Large intestine (tissue), 3 donors: Measurements from ENCODE around the gene SDK1. TPM values are rescaled to one million over a fixed set of nuclear protein-coding genes. Genes with fewer than 3 reads are reported as not detected.

Experiments
- DNase-seq, 2 donors: peaks; one replicate each; pipeline versions ENCODE4 v3.0.0 to v3.0.0-alpha.2; 2013
- H3K27ac ChIP-seq: one replicate; pipeline ENCODE4 v1.5.1; 2013; ENCODE audit warnings: low read length
- H3K27me3 ChIP-seq: 2 replicates; pipeline ENCODE4 v1.6.1; 2013; ENCODE audit warnings: low read length; ENCODE audit not compliant: control insufficient read depth, insufficient read depth
- H3K36me3 ChIP-seq: 2 replicates; pipeline ENCODE4 v1.6.1; 2013; ENCODE audit warnings: low read length; ENCODE audit not compliant: control insufficient read depth, insufficient read depth
- H3K4me1 ChIP-seq: one replicate; pipeline ENCODE4 v1.6.1; 2013; ENCODE audit warnings: low read length; ENCODE audit not compliant: control insufficient read depth, insufficient read depth
- H3K4me3 ChIP-seq: one replicate; pipeline ENCODE4 v1.5.1; 2013; ENCODE audit warnings: low read length
- H3K9me3 ChIP-seq: one replicate; pipeline ENCODE4 v1.6.1; 2013; ENCODE audit warnings: mild to moderate bottlenecking, low read depth, low read length, moderate library complexity; ENCODE audit not compliant: control insufficient read depth
- WGBS: methylation state at CpG from one replicate; pipeline ENCODE4 v1.1.5; 2013; ENCODE audit warnings: low lambda C conversion rate; ENCODE audit not compliant: insufficient coverage; 5-methylcytosine and 5-hydroxymethylcytosine counted together
- polyA plus RNA-seq: library from polyadenylated mRNA; unstranded; fragments of 120-200 nt; gene quantifications from one replicate; pipeline ENCODE4 v1.2.1, GENCODE V29; 2013

Gene SDK1
- polyA plus RNA-seq, 1 donor: 6.4 TPM

GRCh38 chr7:4017081-4017480 lies 716.0 kb downstream of the SDK1 start:
- Histone ChIP-seq H3K27ac (no peak overlapping the region), H3K4me1 (no peaks in the 10 kb centered on the region), H3K4me3 (no peak overlapping the region), H3K27me3 (no peaks in the 10 kb centered on the region), H3K9me3 (no peaks in the 10 kb centered on the region), H3K36me3 (peaks cover 2% of the 10 kb centered on the region)
- 90% methylated on average over 2 of the region's 21 CpGs for WGBS
- DNase-seq: no peak

GRCh38 chr7:4017785-4018184 lies 716.7 kb downstream of the SDK1 start:
- Histone ChIP-seq H3K27me3 (no peaks in the 10 kb centered on the region), H3K4me3 (no peak overlapping the region), H3K36me3 (peaks cover 2% of the 10 kb centered on the region), H3K9me3 (no peaks in the 10 kb centered on the region), H3K4me1 (no peaks in the 10 kb centered on the region), H3K27ac (no peak overlapping the region)
- 75% methylated on average over 3 of the region's 9 CpGs for WGBS
- DNase-seq: no peak

- no peaks in the 10 kb centered on the region for H3K4me1 ChIP-seq
- H3K36me3 ChIP-seq: peaks cover 2% of the 10 kb centered on the region
- no peak for DNase-seq
- no peaks in the 10 kb centered on the region for H3K9me3 ChIP-seq
- H3K27ac ChIP-seq: no peak overlapping the region
- no peak overlapping the region for H3K4me3 ChIP-seq
- 93% methylated on average over 3 of the region's 7 CpGs for WGBS
- H3K27me3 ChIP-seq: no peaks in the 10 kb centered on the region
These were observed 717.7 kb downstream of the SDK1 start for GRCh38 chr7:4018601-4019316.

- H3K4me1 ChIP-seq: no peaks in the 10 kb centered on the region
- peaks cover 2% of the 10 kb centered on the region for H3K36me3 ChIP-seq
- H3K4me3 ChIP-seq: no peak overlapping the region
- no CpG with 5 or more reads among the region's 11 CpGs for WGBS
- H3K27me3 ChIP-seq: no peaks in the 10 kb centered on the region
- H3K9me3 ChIP-seq: no peaks in the 10 kb centered on the region
- no peak overlapping the region for H3K27ac ChIP-seq
- DNase-seq: no peak
These were observed 719.0 kb downstream of the SDK1 start for GRCh38 chr7:4020086-4020485.

- WGBS: no CpG with 5 or more reads among the region's 5 CpGs
- DNase-seq: no peak
- H3K27me3 ChIP-seq: no peaks in the 10 kb centered on the region
- no peak overlapping the region for H3K4me3 ChIP-seq
- no peak overlapping the region for H3K27ac ChIP-seq
- H3K36me3 ChIP-seq: peaks cover 2% of the 10 kb centered on the region
- H3K9me3 ChIP-seq: no peaks in the 10 kb centered on the region
- no peaks in the 10 kb centered on the region for H3K4me1 ChIP-seq
These were observed 720.4 kb downstream of the SDK1 start for GRCh38 chr7:4021413-4021812.

GRCh38 chr7:4022265-4022664 lies 721.2 kb downstream of the SDK1 start:
- DNase-seq: no peak
- H3K27ac ChIP-seq: no peak overlapping the region
- H3K4me3 ChIP-seq: no peak overlapping the region
- H3K36me3 ChIP-seq: peaks cover 2% of the 10 kb centered on the region
- WGBS: no CpG with 5 or more reads among the region's 7 CpGs
- no peaks in the 10 kb centered on the region for H3K9me3 ChIP-seq
- no peaks in the 10 kb centered on the region for H3K27me3 ChIP-seq
- H3K4me1 ChIP-seq: no peaks in the 10 kb centered on the region

- H3K36me3 ChIP-seq: peaks cover 2% of the 10 kb centered on the region
- H3K27ac ChIP-seq: no peak overlapping the region
- WGBS: 60% methylated on average over 1 of the region's 10 CpGs
- H3K4me3 ChIP-seq: no peak overlapping the region
- no peaks in the 10 kb centered on the region for H3K27me3 ChIP-seq
- no peaks in the 10 kb centered on the region for H3K9me3 ChIP-seq
- H3K4me1 ChIP-seq: no peaks in the 10 kb centered on the region
- no peak for DNase-seq
These were observed 722.5 kb downstream of the SDK1 start for GRCh38 chr7:4023502-4023901.

- DNase-seq: no peak
- no CpG with 5 or more reads among the region's 1 CpG for WGBS
- no peaks in the 10 kb centered on the region for H3K9me3 ChIP-seq
- peaks cover 2% of the 10 kb centered on the region for H3K36me3 ChIP-seq
- H3K4me1 ChIP-seq: no peaks in the 10 kb centered on the region
- H3K4me3 ChIP-seq: no peak overlapping the region
- H3K27me3 ChIP-seq: no peaks in the 10 kb centered on the region
- H3K27ac ChIP-seq: no peak overlapping the region
These were observed 723.1 kb downstream of the SDK1 start for GRCh38 chr7:4024133-4024532.

- Histone ChIP-seq H3K4me3 (no peak overlapping the region), H3K36me3 (peaks cover 2% of the 10 kb centered on the region), H3K4me1 (no peaks in the 10 kb centered on the region), H3K27ac (no peak overlapping the region), H3K27me3 (no peaks in the 10 kb centered on the region), H3K9me3 (no peaks in the 10 kb centered on the region)
- 90% methylated on average over 2 of the region's 7 CpGs for WGBS
- no peak for DNase-seq
These were observed 723.8 kb downstream of the SDK1 start for GRCh38 chr7:4024806-4025205.

GRCh38 chr7:4025210-4025609 lies 724.2 kb downstream of the SDK1 start:
- H3K27ac ChIP-seq: no peak overlapping the region
- H3K9me3 ChIP-seq: no peaks in the 10 kb centered on the region
- H3K4me3 ChIP-seq: no peak overlapping the region
- DNase-seq: no peak
- H3K36me3 ChIP-seq: no peaks in the 10 kb centered on the region
- no peaks in the 10 kb centered on the region for H3K4me1 ChIP-seq
- H3K27me3 ChIP-seq: no peaks in the 10 kb centered on the region
- no CpG with 5 or more reads among the region's 12 CpGs for WGBS
